H9 (cell line): ENCODE results near the gene TRPM2. TPM values are rescaled to one million over a fixed set of nuclear protein-coding genes. Genes with fewer than 3 reads are reported as not detected.

ENCODE experiments used
- DNase-seq: peaks from one replicate; pipeline ENCODE4 v3.0.0-alpha.2; 2017
- H2AFZ ChIP-seq: one replicate; pipeline ENCODE4 v1.6.1; 2013; ENCODE audit warnings: mild to moderate bottlenecking, low read length, control low read depth, moderate library complexity
- H2AK5ac ChIP-seq: 2 replicates; pipeline ENCODE4 v1.6.1; 2013; ENCODE audit warnings: low read length, control low read depth, mixed read lengths; ENCODE audit not compliant: insufficient read length
- H2BK120ac ChIP-seq: one replicate; pipeline ENCODE4 v1.6.1; 2013; ENCODE audit warnings: low read depth, mild to moderate bottlenecking, low read length, control low read depth, inconsistent platforms; ENCODE audit not compliant: poor library complexity, severe bottlenecking
- H2BK12ac ChIP-seq: 2 replicates; pipeline ENCODE4 v1.6.1; 2013; ENCODE audit warnings: low read length, control low read depth, mixed read lengths, low read depth; ENCODE audit not compliant: insufficient read length
- H2BK15ac ChIP-seq: 2 replicates; pipeline ENCODE4 v1.6.1; 2013; ENCODE audit warnings: low read depth, low read length, control low read depth
- H2BK20ac ChIP-seq: one replicate; pipeline ENCODE4 v1.6.1; 2013; ENCODE audit warnings: low read depth, mild to moderate bottlenecking, low read length, control low read depth, inconsistent platforms; ENCODE audit not compliant: poor library complexity, severe bottlenecking
- H2BK5ac ChIP-seq: 2 replicates; pipeline ENCODE4 v1.6.1; 2013; ENCODE audit warnings: low read length, control low read depth, mixed read lengths; ENCODE audit not compliant: insufficient read length
- H3K14ac ChIP-seq: 2 replicates; pipeline ENCODE4 v1.6.1; 2013; ENCODE audit warnings: low read length, control low read depth; ENCODE audit not compliant: insufficient read depth
- H3K18ac ChIP-seq: 2 replicates; pipeline ENCODE4 v1.6.1; 2013; ENCODE audit warnings: low read depth, mild to moderate bottlenecking, mixed read lengths, low read length, control low read depth; ENCODE audit not compliant: insufficient read length
- H3K23ac ChIP-seq: 2 replicates; pipeline ENCODE4 v1.6.1; 2013; ENCODE audit warnings: low read length, control low read depth, mixed read lengths, low read depth; ENCODE audit not compliant: insufficient read length
- H3K23me2 ChIP-seq: 2 replicates; pipeline ENCODE4 v1.6.1; 2013; ENCODE audit warnings: low read depth, mild to moderate bottlenecking, mixed read lengths, low read length, control low read depth; ENCODE audit not compliant: insufficient read length, poor library complexity, severe bottlenecking
- H3K27ac ChIP-seq: 2 replicates; pipeline ENCODE4 v1.5.1; 2013; ENCODE audit warnings: low read length, control low read depth, mixed read lengths, low read depth; ENCODE audit not compliant: insufficient read length
- H3K27me3 ChIP-seq: 2 replicates; pipeline ENCODE4 v1.6.1; 2013; ENCODE audit warnings: low read length, control low read depth, inconsistent platforms; ENCODE audit not compliant: insufficient read depth
- H3K4ac ChIP-seq: 2 replicates; pipeline ENCODE4 v1.6.1; 2013; ENCODE audit warnings: low read depth, mild to moderate bottlenecking, control low read depth, inconsistent platforms, low read length, moderate library complexity
- H3K4me1 ChIP-seq: 2 replicates; pipeline ENCODE4 v1.6.1; 2013; ENCODE audit warnings: low read length, control low read depth, inconsistent platforms; ENCODE audit not compliant: insufficient read depth
- H3K4me2 ChIP-seq: 2 replicates; pipeline ENCODE4 v1.6.1; 2013; ENCODE audit warnings: low read length, control low read depth, mixed read lengths; ENCODE audit not compliant: insufficient read length, insufficient read depth
- H3K56ac ChIP-seq: 2 replicates; pipeline ENCODE4 v1.6.1; 2013; ENCODE audit warnings: low read depth, mild to moderate bottlenecking, mixed read lengths, low read length, control low read depth; ENCODE audit not compliant: insufficient read length
- H3K79me1 ChIP-seq: 2 replicates; pipeline ENCODE4 v1.6.1; 2013; ENCODE audit warnings: low read depth, mild to moderate bottlenecking, moderate library complexity, low read length, control low read depth, inconsistent platforms; ENCODE audit not compliant: insufficient read depth, poor library complexity, severe bottlenecking
- H3K79me2 ChIP-seq: 2 replicates; pipeline ENCODE4 v1.6.1; 2013; ENCODE audit warnings: low read length, control low read depth, inconsistent platforms; ENCODE audit not compliant: insufficient read depth
- H3K9ac ChIP-seq: 2 replicates; pipeline ENCODE4 v1.6.1; 2013; ENCODE audit warnings: low read length, control low read depth, mixed read lengths; ENCODE audit not compliant: insufficient read length; ENCODE audit errors: extremely low read depth
- H3K9me3 ChIP-seq: one replicate; pipeline ENCODE4 v1.6.1; 2013; ENCODE audit warnings: low read depth, low read length, inconsistent platforms; ENCODE audit not compliant: control insufficient read depth
- H3T11ph ChIP-seq: one replicate; pipeline ENCODE4 v1.6.1; 2013; ENCODE audit warnings: mild to moderate bottlenecking, low read length, control low read depth, inconsistent platforms
- H4K20me1 ChIP-seq: one replicate; pipeline ENCODE4 v1.6.1; 2013; ENCODE audit not compliant: control insufficient read depth, insufficient read length, insufficient read depth
- H4K5ac ChIP-seq: 2 replicates; pipeline ENCODE4 v1.6.1; 2013; ENCODE audit warnings: low read depth, mild to moderate bottlenecking, mixed read lengths, low read length, control low read depth; ENCODE audit not compliant: insufficient read length
- H4K8ac ChIP-seq: replicated peaks from 2 replicates; pipeline ENCODE4 v1.6.1; 2013; ENCODE audit warnings: low read length, control low read depth, mixed read lengths, low read depth; ENCODE audit not compliant: insufficient read length
- H4K91ac ChIP-seq: 2 replicates; pipeline ENCODE4 v1.6.1; 2013; ENCODE audit warnings: low read depth, mild to moderate bottlenecking, moderate library complexity, mixed read lengths, low read length, control low read depth; ENCODE audit not compliant: insufficient read length
- H3K27ac Mint-ChIP-seq, 3 experiments: 2 replicates in 2 of 3; 3 replicates in 1 of 3; pipeline ENCODE4 v1.8.0; 2020 to 2021; ENCODE audit warnings: mixed read lengths in 3 of 3, mild to moderate bottlenecking in 1 of 3, moderate library complexity in 1 of 3
- H3K27me3 Mint-ChIP-seq: 2 replicates; pipeline ENCODE4 v1.8.0; 2021; ENCODE audit warnings: low read depth, mild to moderate bottlenecking, moderate library complexity, mixed read lengths
- H3K36me3 Mint-ChIP-seq, 3 experiments: 2 replicates in 2 of 3; 3 replicates in 1 of 3; pipeline ENCODE4 v1.8.0; 2020 to 2021; ENCODE audit warnings: low read depth in 3 of 3, mixed read lengths in 3 of 3; ENCODE audit not compliant: insufficient read depth in 1 of 3
- H3K4me1 Mint-ChIP-seq, 2 experiments: 2 replicates each; pipeline ENCODE4 v1.8.0; 2020; ENCODE audit warnings: mixed read lengths in 2 of 2
- H3K4me3 Mint-ChIP-seq, 2 experiments: 2 replicates in 1 of 2; 3 replicates in 1 of 2; pipeline ENCODE4 v1.8.0; 2020 to 2021; ENCODE audit warnings: mild to moderate bottlenecking in 2 of 2, mixed read lengths in 2 of 2, moderate library complexity in 1 of 2
- H3K9me3 Mint-ChIP-seq, 2 experiments: 2 replicates in 1 of 2; 3 replicates in 1 of 2; pipeline ENCODE4 v1.8.0; 2020; ENCODE audit warnings: mild to moderate bottlenecking in 2 of 2, mixed read lengths in 2 of 2, moderate library complexity in 1 of 2
- CTCF ChIP-seq: fragments of 200-600 bp; sonication (generic); conservative IDR thresholded peaks from 3 replicates; pipeline ENCODE4 v1.8.0; 2021; ENCODE audit warnings: antibody characterized with exemption, mild to moderate bottlenecking
- WGBS: extraction: QIAGEN DNeasy Blood & Tissue Kit; methylation state at CpG from one replicate; pipeline ENCODE4 v1.1.7; 2013; ENCODE audit warnings: missing lambda C conversion rate, low lambda C conversion rate, mixed read lengths; ENCODE audit not compliant: insufficient read length; ENCODE audit errors: extremely low coverage; 5-methylcytosine and 5-hydroxymethylcytosine counted together
- total RNA-seq: library from RNA; stranded (reverse); gene quantifications from 2 replicates; pipeline ENCODE4 v1.2.1, GENCODE V29; 2021

Gene TRPM2
- total RNA-seq, 1 experiment from 2014 or later, result 0.68 TPM

GRCh38 chr21:44394733-44395132 lies 41.3 kb downstream of the TRPM2 start:
- Histone ChIP-seq H4K91ac (no peak overlapping the region), H3K27ac (no peak overlapping the region), H2BK15ac (no peak overlapping the region), H3K14ac (no peak overlapping the region), H2BK20ac (no peak overlapping the region), H3K23ac (no peak overlapping the region), H3K23me2 (no peaks in the 10 kb centered on the region), H3K56ac (no peak overlapping the region), H2BK120ac (no peak overlapping the region), H3K79me2 (no peaks in the 10 kb centered on the region), H2AK5ac (no peak overlapping the region), H3T11ph (no peak overlapping the region), H4K20me1 (no peaks in the 10 kb centered on the region), H3K79me1 (no peaks in the 10 kb centered on the region), H3K27me3 (no peaks in the 10 kb centered on the region), H3K9ac (no peak overlapping the region), H4K5ac (no peak overlapping the region), H3K4me1 (no peaks in the 10 kb centered on the region), H3K18ac (no peak overlapping the region), H2BK5ac (no peak overlapping the region), H2BK12ac (no peak overlapping the region), H3K9me3 (no peaks in the 10 kb centered on the region), H4K8ac (no peak overlapping the region), H3K4me2 (no peak overlapping the region), H3K4ac (no peak overlapping the region), H2AFZ (no peak overlapping the region)
- Mint-ChIP-seq H3K4me1 (no peaks in the 10 kb centered on the region; a peak in 1 of 4 replicates), H3K36me3 (no peaks in the 10 kb centered on the region), H3K27ac (peak overlapping the region in 1 of 3 experiments; percentile 13; a peak in 1 of 7 replicates), H3K4me3 (no peak overlapping the region), H3K9me3 (peaks cover 6 to 10% of the 10 kb centered on the region in 2 experiments; a peak in 4 of 5 replicates), H3K27me3 (no peaks in the 10 kb centered on the region; the same call in 1 of the 2 replicates)
- DNase-seq, result no peak
- no peak for TF ChIP-seq CTCF
- no CpG with 5 or more reads among the region's 5 CpGs for WGBS
